ENCODE measurements around the gene TBC1D22A. TPM values are rescaled to one million over a fixed set of nuclear protein-coding genes. Genes with fewer than 3 reads are reported as not detected.

Gene TBC1D22A
- total RNA-seq, 2 donors from 2014 or later, result 21.0 to 27.9 TPM

DNA sequence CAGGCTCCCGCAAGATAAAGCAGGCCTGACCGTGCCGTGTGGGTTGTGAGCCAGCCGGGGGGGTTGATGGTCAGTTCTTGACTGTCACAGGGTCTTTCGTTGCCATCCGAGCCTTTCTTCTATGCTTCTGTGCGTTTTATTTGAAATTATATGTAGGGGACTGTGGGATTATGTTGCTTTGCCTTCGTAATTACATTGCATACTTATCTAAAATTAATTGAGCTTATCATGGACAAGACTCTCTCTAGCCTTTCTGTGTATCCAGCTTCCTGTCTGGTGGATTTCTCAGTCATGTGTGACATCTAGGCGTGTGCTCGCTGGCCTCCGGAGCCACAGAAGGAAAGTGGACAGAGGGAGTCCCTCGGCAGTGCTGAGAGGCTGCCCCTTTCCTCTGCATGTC lies 93.2 kb downstream of the TBC1D22A start:
- Histone ChIP-seq H3K9me3 (ENCODE audit: control insufficient read depth, low read length) (no peaks in the 10 kb centered on the region), H3K9ac (ENCODE audit: extremely low read depth, low read length, poor library complexity, severe bottlenecking) (no peak overlapping the region), H3K4me3 (ENCODE audit: low read length) (no peak overlapping the region), H3K27ac (ENCODE audit: low read depth, low read length) (no peak overlapping the region), H3K36me3 (ENCODE audit: control insufficient read depth, insufficient read depth, low read length) (peaks cover 5% of the 10 kb centered on the region), H3K27me3 (ENCODE audit: control insufficient read depth, insufficient read depth, low read length, poor library complexity, severe bottlenecking) (no peaks in the 10 kb centered on the region), H3K4me1 (ENCODE audit: control insufficient read depth, insufficient read depth, low read length) (no peaks in the 10 kb centered on the region)
- Mint-ChIP-seq H3K4me1 (peaks cover 2% of the 10 kb centered on the region), H3K27ac (peak overlapping the region; percentile 26), H3K4me3 (no peak overlapping the region), H3K9me3 (peaks cover 6% of the 10 kb centered on the region), H3K36me3 (ENCODE audit: low read depth) (peaks cover 26% of the 10 kb centered on the region), H3K27me3 (ENCODE audit: insufficient read depth) (no peaks in the 10 kb centered on the region)
- TF ChIP-seq CTCF (conservative IDR thresholded peaks at IDR 0.05), result no peak
- WGBS, 2 experiments (ENCODE audit: insufficient coverage in 1 of 2, insufficient read length in 1 of 2), result 91 to 92% methylated on average over 10 to 11 of the region's 12 CpGs
- DNase-seq, result no peak

- H3K27ac ChIP-seq (ENCODE audit: low read depth, low read length), result no peak overlapping the region
- peaks cover 2% of the 10 kb centered on the region for H3K4me1 Mint-ChIP-seq
- WGBS, 2 experiments (ENCODE audit: insufficient coverage in 1 of 2, insufficient read length in 1 of 2), result 94 to 97% methylated on average over 2 to 3 of the region's 3 CpGs
- peaks cover 20% of the 10 kb centered on the region for H3K36me3 Mint-ChIP-seq (ENCODE audit: low read depth)
- TF ChIP-seq CTCF (conservative IDR thresholded peaks at IDR 0.05), result no peak
- no peak overlapping the region for H3K27ac Mint-ChIP-seq
- H3K9me3 ChIP-seq (ENCODE audit: control insufficient read depth, low read length), result no peaks in the 10 kb centered on the region
- H3K9me3 Mint-ChIP-seq, result peaks cover 6% of the 10 kb centered on the region
- DNase-seq, result no peak
- H3K4me1 ChIP-seq (ENCODE audit: control insufficient read depth, insufficient read depth, low read length), result no peaks in the 10 kb centered on the region
- H3K4me3 ChIP-seq (ENCODE audit: low read length), result no peak overlapping the region
- H3K27me3 ChIP-seq (ENCODE audit: control insufficient read depth, insufficient read depth, low read length, poor library complexity, severe bottlenecking), result no peaks in the 10 kb centered on the region
- no peak overlapping the region for H3K4me3 Mint-ChIP-seq
- H3K36me3 ChIP-seq (ENCODE audit: control insufficient read depth, insufficient read depth, low read length), result no peaks in the 10 kb centered on the region
- no peaks in the 10 kb centered on the region for H3K27me3 Mint-ChIP-seq (ENCODE audit: insufficient read depth)
- H3K9ac ChIP-seq (ENCODE audit: extremely low read depth, low read length, poor library complexity, severe bottlenecking), result no peak overlapping the region
Observed at GRCh38 chr22:46856661-46857060, 94.2 kb downstream of the TBC1D22A start.

DNA sequence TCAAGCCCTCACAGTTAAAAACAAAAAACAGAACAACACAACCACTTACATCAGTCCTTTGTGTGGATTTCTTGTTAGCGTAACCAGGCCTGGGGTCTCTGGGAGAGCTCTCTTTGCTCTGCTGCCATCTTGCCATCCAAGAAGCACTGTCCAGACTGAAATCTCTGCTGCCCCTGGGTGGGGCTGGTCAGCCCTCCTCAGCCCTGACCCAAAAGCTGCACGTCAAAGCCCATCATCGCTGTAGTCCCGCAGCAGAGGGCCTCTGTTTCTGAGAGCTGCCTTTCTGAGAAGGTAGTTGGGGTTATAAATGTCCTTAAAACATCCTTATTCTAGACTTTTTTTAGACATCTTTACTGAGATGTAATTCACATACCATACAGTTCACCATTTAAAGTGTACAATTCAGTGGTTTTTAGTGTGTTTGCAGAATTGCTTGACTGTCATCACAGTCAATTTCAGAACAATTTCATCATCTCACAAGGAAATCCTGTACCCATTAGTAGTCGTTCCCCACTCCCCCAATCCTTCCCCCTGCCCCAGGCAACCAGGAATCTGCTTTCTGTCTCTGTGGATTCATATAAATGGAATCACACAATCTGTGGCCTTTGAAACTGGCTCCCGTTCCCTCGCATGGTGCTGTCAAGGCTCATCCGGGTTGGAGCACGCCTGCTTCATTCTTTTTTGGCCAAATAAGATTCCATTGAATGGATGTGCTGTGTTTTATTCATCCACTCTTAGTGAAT lies 94.9 kb downstream of the TBC1D22A start:
- no peak overlapping the region for H3K27ac Mint-ChIP-seq
- no peak for TF ChIP-seq CTCF (conservative IDR thresholded peaks at IDR 0.05)
- H3K36me3 ChIP-seq (ENCODE audit: control insufficient read depth, insufficient read depth, low read length), result no peaks in the 10 kb centered on the region
- peak; percentile 31 for DNase-seq
- 94 to 100% methylated on average over 4 to 9 of the region's 9 CpGs for WGBS, 2 experiments (ENCODE audit: insufficient coverage in 1 of 2, insufficient read length in 1 of 2)
- H3K4me1 ChIP-seq (ENCODE audit: control insufficient read depth, insufficient read depth, low read length), result no peaks in the 10 kb centered on the region
- H3K27me3 Mint-ChIP-seq (ENCODE audit: insufficient read depth), result no peaks in the 10 kb centered on the region
- peaks cover 6% of the 10 kb centered on the region for H3K9me3 Mint-ChIP-seq
- H3K9me3 ChIP-seq (ENCODE audit: control insufficient read depth, low read length), result no peaks in the 10 kb centered on the region
- no peak overlapping the region for H3K27ac ChIP-seq (ENCODE audit: low read depth, low read length)
- peaks cover 2% of the 10 kb centered on the region for H3K4me1 Mint-ChIP-seq
- peaks cover 17% of the 10 kb centered on the region for H3K36me3 Mint-ChIP-seq (ENCODE audit: low read depth)
- no peak overlapping the region for H3K4me3 Mint-ChIP-seq
- H3K9ac ChIP-seq (ENCODE audit: extremely low read depth, low read length, poor library complexity, severe bottlenecking), result no peak overlapping the region
- no peak overlapping the region for H3K4me3 ChIP-seq (ENCODE audit: low read length)
- H3K27me3 ChIP-seq (ENCODE audit: control insufficient read depth, insufficient read depth, low read length, poor library complexity, severe bottlenecking), result no peaks in the 10 kb centered on the region

Measured in endodermal cell (in vitro differentiated cells).